C4-2B (cell line): ENCODE results near the gene HIGD1C.
"Not testable (repeated sequence)": the region's sequence is repeated elsewhere in the genome, so short reads cannot be mapped to it uniquely, and the experiment has no call there.

Experiments
- H3K27ac ChIP-seq: fragments of 450-650 bp; 2 replicates; pipeline ENCODE4 v1.5.1; 2017
- CTCF ChIP-seq: fragments of 450-650 bp; conservative IDR thresholded peaks from 2 replicates; pipeline ENCODE4 v1.5.1; 2017; ENCODE audit warnings: mild to moderate bottlenecking
- ZFX ChIP-seq: fragments of 450-650 bp; IDR thresholded peaks from 2 replicates; pipeline ENCODE4 v1.6.1; 2017

The HIGD1C gene

GRCh38 chr12:50951112-50951511, 1.2 kb upstream of the HIGD1C start:
- H3K27ac ChIP-seq, result no peak overlapping the region
- TF ChIP-seq ZFX, result no peak
- TF ChIP-seq CTCF, result no peak

GRCh38 chr12:50953047-50953446, 703 bp downstream of the HIGD1C start:
- TF ChIP-seq ZFX, result no peak
- TF ChIP-seq CTCF, result no peak; the same call in 1 of the 2 replicates
- no peak overlapping the region for H3K27ac ChIP-seq

GRCh38 chr12:50954789-50955188, 2.4 kb downstream of the HIGD1C start:
- H3K27ac ChIP-seq, result not testable (repeated sequence)

DNA sequence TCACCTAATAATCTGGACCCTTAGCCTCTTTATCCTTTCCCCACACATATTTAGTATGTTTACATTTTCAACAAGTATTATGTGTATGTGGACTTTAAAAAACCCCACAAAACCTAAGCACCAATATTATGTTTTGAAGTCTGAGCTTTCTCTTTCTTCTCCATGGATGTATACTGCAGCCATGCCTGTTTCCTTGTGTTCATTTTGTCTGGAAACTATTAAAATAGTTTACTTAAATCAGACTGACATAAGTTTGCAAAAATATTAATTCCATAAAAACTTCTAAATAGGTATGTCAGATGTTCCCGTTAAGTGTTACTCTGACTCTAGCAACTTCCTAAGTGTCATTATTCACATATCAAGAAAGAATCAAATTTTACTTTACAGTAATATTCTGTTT, 2.9 kb downstream of the HIGD1C start:
- TF ChIP-seq CTCF (no peak), ZFX (no peak)
- H3K27ac ChIP-seq, result no peak overlapping the region

DNA sequence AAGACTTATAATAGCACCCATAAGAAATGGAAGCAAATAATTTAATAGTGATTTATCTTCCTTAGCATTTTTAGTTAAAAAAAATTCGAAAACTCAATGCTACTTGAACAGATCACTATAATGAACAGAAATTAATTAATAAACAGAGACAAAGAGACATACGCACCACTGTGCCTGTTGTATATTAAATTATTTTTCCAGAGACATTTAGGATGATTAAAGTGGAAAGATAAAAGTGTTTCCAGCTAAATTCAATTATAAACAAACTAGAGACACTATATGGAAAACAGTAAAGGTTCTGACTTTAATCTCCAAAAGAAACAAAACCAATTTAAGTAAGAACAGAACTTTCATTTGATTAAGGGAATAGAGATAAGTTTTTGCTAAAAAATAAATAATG, 3.4 kb downstream of the HIGD1C start:
- no peak overlapping the region for H3K27ac ChIP-seq
- TF ChIP-seq ZFX (no peak), CTCF (no peak)

DNA sequence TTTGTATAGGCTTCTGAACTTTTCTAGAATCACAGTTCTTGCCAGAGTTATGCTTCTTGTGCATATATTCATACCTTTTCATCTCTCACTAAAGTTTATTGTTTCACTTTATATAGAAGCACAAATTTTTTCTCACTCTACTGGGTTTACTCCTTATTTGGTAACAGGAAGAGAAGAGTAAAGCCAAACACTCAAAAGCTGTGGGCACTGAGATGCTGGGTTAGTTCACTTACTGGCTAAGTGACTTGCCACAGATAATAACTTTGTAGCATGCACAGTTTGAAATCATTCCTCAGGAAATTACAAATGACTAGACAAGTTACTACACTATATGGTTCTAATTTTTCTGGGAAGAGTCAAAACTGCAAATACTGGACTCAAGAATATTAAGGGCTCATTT, 7.8 kb downstream of the HIGD1C start:
- no peak overlapping the region for H3K27ac ChIP-seq
- TF ChIP-seq ZFX (no peak), CTCF (no peak)

- H3K27ac ChIP-seq, result no peak overlapping the region
- TF ChIP-seq CTCF (no peak), ZFX (no peak)
Observed at GRCh38 chr12:50961708-50962107, 9.4 kb downstream of the HIGD1C start.

- TF ChIP-seq CTCF, result no peak
- no peak for TF ChIP-seq ZFX
- no peak overlapping the region for H3K27ac ChIP-seq
Observed at GRCh38 chr12:50964432-50964831, 12.1 kb downstream of the HIGD1C start.
